NCI-H226 (cell line): Measurements from ENCODE around the gene ACADL.
A peak's percentile ranks its signal among the peaks of the same experiment; 100 is the strongest.

Source experiments
- DNase-seq: peaks from one replicate; pipeline ENCODE4 v3.0.0-alpha.2; 2015

Gene ACADL

DNA sequence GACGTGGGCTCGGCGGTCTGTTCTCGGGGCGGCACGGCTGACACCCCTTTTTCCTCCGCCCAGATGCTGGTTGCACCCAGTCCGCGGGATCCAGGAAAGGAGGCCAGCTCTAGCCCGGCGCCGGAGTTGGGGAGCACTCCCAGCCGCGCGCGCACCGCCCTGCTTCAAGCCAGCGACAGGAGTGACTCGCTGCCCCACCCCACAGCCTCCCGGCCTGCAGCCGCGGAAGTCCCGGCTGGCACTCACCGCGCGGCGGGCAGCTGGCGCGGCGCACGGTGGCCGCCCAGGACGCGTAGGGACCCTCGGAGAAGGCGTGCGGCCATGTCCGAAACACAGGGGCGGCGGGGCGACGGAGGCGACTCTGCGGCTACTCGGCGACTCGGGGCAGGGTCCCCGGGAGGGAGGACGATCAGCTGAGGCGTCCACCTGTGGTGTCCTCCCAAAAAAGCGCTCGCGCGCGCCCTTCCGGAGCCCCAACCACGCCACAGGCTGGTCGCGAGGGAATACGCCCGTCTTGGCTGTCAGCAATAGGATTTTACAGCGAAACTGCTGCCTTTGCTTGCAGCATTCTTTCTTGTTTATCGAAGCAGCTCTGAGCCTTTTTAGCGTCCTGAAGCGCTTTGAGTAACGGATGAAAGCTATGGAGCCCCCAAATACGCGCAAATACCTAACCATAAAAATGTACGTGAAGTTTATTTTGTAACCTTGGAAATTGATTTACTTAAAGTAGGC, at the start of gene ACADL:
Gene ACADL, minus strand, starts transcription at position 507 of the 732 bp plus-strand sequence. Its CDS starts 184 bp downstream, at position 323.
- DNase-seq, result no peak

GRCh38 chr2:210271300-210271699, 46.1 kb upstream of the ACADL start:
- no peak for DNase-seq

DNA sequence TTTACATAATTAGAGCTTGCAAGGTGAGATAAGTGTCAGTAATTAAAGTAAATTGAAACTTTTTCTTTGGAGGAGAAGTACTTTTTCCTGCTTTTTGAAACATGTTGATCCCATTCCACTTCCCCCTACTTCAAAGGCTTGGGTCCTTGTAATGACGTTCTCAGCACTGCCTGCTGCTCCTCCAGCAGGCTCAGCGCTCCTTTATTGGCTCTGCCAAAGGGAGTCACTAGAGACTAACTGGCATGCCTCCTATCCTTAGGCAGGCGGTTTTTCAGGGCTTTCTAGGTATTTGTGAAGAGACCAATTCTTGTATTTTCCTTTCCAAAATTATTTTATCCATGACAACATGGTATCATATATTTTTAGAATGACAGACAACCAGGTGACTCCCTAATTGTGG, 43.9 kb upstream of the ACADL start:
- DNase-seq, result no peak

GRCh38 chr2:210268281-210268680, 43.0 kb upstream of the ACADL start:
- DNase-seq, result no peak

DNA sequence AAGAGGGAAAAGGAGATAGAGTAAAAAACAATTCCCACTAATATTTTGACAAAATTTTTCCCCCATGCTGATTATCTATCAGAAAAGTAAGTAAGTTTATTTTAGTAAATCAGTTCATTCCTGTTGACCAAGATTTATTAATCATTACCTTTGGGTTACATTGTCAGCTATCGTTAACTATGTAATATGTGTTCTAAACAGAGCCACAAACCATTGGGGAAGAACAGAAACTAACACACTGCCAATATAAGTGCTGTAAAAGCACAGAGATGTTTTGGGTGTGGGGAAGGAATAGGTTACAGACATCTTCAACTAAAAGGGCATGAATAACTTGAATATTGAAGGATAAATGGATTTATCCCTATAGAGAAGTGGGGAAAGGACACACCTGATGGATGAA, 42.5 kb upstream of the ACADL start:
- DNase-seq, result no peak

DNA sequence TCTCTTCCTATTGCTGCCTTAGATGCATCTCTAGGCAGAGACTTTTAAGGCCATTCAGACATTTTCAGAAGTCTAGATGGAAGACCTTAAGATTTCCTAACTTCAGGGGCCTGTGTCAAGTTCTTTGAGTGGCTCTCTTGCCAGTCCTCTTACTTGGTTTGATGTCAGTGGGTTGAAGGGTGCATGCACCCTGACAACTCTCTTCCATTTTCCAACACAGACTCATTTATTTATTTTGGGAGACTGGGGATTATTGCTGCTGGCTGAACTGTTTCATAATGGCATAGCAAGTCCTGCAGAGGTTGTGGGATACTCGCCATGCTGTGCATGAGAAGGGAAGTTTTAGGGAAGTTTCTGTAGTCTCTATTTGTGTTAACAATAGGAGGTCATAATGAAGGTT, 39.0 kb upstream of the ACADL start:
- DNase-seq, result no peak

GRCh38 chr2:210263841-210264240, 38.6 kb upstream of the ACADL start:
- DNase-seq, result no peak

DNA sequence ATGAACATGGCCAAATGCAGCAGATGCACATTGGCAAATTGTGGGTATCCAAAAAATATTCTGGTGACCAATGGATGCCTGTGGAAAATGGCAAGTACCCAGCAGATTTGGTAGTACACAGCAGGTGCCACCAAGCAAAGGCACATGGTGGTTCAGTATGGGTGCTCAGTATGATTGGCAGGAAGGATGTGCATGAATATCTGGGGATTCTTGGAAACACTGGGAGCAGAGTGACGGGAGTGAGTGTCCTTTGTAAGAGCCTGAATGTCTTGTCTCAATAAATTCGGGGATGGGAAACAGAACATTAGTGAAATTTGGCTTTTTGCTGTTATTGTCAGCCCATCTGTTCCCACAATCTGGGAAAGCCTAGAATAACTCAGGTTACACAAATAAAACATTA, 36.8 kb upstream of the ACADL start:
- DNase-seq, result no peak

GRCh38 chr2:210259687-210260086, 34.4 kb upstream of the ACADL start:
- DNase-seq, result no peak

GRCh38 chr2:210252699-210253606, 27.7 kb upstream of the ACADL start:
- DNase-seq, result no peak

- peak; percentile 1 for DNase-seq
Measured at GRCh38 chr2:210250622-210251021, 25.4 kb upstream of the ACADL start.

DNA sequence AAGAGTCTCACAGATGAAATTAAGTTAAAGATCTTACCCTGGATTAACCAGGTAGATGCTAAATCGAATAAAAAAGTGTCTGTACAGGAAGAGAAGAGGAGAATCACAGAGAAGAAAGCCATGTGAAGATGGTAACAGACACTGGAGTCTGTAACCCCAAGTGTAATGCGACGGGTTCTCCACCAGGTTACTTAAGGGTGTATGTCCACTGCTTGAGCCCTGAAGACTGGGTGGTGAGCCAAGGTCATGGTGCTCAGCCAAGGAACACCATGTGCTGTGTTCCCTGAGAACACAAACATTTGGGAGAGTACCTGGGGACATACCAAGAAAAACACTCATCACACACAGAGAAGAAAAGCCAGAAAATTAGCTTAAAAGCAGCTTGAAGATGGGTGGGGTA, 8.2 kb upstream of the ACADL start:
- no peak for DNase-seq

GRCh38 chr2:210230984-210231383, 5.7 kb upstream of the ACADL start:
- DNase-seq, result no peak

DNA sequence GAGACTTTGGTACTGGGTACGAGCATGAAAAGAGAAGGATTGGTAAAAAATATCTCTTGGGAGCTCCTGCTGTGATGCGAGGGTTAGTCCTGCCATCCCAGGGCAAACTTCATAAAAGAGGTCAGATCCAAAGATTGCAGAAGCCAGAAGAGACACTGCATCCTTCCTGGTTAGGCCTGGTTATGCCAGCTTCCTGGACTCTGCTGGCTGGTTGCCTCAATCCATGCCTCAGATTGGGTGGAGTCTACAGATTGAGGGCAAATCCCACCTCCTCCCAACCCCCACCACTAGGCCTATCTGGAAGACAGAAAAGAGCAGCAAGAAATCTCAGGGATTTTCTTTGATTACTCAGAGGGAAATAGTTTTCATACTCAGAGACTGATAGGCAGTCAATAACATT, 5.3 kb upstream of the ACADL start:
- no peak for DNase-seq

DNA sequence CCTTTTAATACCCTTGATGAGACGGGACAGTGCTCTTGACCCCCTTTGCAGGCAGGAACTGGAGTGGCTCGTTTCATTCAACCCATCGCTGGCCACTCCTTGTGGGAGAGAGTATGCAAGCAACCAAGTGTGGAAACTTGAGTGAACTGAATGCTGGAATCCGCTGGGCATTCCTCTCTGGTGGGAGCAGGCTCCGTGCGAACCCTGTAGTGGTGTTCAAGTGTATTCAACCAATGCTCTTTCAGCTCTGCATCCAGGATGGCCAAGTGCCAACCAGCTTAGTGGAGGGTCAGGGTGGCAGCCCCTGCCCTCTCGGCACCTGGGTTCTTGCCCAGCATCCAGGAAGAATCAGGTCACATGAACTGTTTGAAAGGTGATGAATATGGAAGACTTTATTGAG, 3.3 kb upstream of the ACADL start:
- DNase-seq, result no peak

- DNase-seq, result no peak
Measured at GRCh38 chr2:210227290-210228088, 2.2 kb upstream of the ACADL start.

- DNase-seq, result no peak
Measured at GRCh38 chr2:210226223-210226622, 976 bp upstream of the ACADL start.

- DNase-seq, result no peak
Measured at GRCh38 chr2:210224591-210224940, 681 bp downstream of the ACADL start.

DNA sequence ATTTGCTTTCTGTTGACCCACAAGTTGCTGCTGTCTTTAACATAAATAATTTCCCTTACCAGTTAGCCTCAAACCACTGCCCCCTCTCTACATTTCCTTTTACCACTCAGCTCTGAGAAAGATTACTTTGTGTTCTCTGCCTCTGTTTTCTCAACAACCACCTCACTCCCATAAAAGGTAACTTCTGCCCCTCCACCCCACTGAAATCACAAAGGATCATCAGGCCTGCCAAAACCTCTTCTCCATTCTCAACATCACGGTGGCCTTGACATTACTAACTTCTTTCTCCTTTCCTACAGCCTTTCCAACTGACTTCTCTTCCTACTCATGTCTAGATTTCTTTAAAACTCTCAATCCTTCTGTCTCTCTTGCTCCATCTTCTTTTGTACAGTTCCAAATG, 10.1 kb downstream of the ACADL start:
- no peak for DNase-seq

DNA sequence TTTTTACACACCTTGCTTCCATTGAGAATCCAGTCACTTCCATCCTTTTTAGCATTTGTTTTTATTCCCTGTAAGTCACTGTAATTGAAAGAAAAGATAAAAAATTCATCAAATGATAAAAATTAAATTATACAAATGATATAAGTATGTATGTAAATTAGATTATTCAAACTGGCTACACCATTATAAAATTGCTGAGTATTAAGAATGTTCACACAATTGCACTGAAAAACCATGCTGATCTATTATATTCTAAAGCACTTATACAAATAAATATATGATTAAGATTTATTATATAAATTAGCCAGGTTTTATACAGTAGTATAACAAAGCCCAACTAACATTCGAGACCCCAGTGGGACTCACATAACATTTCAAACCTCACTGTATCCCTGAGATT, 15.1 kb downstream of the ACADL start:
- no peak for DNase-seq

DNA sequence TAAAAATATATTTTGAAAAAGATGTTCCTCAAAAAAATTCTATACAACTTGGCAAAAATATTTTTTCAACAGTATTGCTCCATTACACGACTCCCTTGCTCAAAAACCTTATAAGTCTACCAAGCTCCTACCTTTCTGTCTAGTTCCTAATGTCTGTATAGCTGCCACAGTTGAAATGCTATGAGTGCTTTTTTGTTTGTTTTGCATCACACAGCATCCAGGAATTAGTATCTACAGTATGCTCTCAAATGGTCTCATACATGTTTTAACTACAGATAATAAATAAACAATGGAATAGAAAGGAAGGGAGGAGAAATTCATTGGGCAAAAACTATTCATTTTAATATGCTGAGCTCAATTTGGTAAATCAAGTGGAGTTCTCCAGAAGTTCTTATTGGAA, 17.3 kb downstream of the ACADL start:
- no peak for DNase-seq

DNA sequence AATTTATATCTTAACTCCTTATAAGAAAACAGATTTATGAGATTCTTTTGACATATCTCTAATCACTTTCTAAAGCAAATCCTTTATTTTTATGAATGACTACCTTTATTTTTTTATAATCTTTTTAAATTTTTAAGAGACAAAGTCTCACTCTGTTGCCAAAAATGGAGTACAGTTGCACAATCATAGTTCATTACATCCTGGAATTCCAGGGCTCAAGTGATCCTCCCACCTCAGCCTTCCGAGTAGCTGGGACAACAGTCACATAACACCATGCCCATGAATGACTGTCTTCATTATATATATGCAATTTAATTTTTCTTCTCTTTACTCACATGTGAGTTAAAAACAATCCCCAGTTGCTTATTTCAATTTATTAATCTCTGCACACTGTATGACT, 21.7 kb downstream of the ACADL start:
- no peak for DNase-seq

DNA sequence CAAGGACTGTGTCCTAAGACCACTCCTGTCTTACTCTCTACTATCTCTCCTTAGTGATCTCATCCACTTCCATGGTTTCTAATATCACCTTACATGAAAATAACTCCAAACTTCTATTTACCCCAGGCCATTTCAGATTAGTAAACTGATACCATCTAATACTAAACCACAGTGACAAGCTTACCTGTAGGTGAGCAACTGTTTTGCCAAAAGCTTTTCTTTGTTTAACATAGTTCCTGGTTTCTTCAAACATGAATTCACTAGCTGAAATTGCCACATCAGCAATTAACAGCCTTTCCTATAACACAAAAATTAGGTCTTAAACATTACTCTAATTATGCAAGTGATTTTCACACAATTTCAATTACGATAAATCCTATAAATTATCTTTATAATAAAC, 22.1 kb downstream of the ACADL start:
- DNase-seq, result no peak

DNA sequence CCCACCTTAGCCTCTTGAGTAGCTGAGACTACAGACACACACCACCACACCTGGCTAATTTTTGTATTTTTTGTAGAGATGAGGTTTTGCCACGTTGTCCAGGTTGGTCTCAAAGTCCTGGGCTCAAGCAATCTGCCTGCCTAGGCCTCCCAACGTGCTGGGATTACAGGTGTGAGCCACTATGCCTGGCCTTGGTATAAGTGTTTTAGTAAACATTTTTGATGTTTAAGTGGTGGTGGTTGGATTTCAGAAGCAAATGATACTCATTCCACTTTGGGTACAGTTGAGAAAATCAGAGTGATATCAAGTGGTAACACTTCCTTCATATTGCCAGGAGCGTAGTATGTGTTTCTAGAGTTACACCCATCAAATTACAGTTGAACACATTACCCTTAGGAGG, 25.4 kb downstream of the ACADL start:
- DNase-seq, result no peak
